Activated CD4-positive, alpha-beta T cell treated with anti-CD3 and anti-CD28 coated beads for 24 hours (primary cell): ENCODE measurements around the gene DGCR8.

Source experiments
- DNase-seq, 2 donors: peaks; one replicate each; pipeline ENCODE4 v3.0.0-alpha.2; 2020; ENCODE audit warnings: low read depth in 2 of 2

Gene DGCR8

DNA sequence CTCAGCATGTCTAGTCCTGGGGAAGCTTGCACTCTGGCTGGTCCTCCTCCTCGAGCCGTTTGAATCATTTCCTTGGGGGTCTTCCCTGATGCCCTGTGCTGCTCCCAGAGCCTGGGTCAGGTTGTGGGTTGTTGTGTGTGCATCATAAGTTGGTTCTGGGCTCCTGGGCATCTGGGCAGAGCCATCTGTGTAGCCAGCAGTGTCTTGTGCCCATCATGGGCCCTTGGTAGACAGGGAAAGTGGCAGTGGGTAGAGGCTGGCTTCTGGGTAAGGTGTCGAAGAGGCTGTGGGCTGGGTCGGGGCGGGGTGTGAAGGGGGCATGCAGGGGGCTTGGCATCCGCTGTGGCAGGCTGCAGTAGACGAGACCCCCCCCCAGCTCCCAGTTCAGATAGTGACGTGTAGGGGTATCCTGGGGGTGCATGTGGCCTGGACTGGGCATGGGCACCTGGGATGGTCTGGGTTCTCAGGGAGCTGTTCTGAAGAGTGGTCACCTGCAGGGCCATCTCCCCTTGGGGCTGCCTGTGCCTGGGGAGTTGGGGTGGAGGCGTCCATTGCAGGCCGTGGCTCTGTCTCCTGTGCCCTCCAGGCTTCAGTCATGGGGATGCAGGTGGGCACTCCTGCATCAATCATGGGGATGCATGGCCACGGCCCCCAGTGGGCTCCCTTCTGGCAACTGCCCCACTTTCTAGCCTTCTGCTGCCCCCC is 44.2 kb downstream of the DGCR8 start:
- no peak for DNase-seq

DNA sequence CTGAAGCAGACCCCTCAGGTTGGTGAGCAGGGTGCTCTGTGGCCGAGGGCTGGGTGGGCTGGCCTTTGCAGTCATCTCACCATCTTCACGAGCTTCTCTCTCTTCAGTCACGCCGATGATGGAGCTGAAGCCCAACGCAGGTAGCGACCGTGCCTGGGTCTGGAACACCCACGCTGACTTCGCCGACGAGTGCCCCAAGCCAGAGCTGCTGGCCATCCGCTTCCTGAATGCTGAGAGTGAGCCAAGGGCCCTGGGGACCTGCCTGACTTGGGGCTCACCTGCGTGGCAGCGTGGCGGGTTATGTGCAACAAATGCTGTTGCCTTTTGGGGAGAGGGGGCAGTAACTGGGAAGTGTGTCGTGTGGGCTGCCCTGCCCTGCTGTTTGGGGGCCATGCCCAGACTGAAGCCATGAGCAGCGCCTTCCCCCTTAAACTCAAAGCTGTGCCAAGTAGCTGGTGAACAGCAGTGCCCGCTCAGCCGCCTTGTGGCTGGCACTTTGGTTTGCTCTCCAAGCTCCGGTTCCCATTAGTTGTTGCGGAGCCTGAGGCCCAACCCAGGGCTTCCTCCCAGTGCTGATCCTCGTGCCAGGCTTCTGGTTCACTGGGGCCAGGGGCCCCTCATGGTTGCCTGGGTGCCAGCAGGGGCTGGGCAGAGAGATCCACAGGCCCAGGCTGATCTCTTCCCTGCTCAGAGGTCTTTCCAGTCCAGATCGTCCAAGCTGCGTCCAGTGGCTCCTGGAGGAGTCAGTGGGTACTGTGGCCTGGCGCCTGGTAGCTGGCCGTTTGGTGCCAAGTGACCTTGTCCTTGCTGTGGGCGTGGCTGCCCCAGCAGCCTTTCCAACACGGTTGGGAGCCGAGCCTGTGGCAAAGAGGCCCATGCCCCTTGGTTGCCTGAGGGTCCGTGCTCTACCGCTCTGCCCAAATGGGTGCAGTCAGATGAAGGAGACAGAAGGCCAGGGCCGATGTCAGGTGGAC is 45.4 kb downstream of the DGCR8 start:
- no peak for DNase-seq

DNA sequence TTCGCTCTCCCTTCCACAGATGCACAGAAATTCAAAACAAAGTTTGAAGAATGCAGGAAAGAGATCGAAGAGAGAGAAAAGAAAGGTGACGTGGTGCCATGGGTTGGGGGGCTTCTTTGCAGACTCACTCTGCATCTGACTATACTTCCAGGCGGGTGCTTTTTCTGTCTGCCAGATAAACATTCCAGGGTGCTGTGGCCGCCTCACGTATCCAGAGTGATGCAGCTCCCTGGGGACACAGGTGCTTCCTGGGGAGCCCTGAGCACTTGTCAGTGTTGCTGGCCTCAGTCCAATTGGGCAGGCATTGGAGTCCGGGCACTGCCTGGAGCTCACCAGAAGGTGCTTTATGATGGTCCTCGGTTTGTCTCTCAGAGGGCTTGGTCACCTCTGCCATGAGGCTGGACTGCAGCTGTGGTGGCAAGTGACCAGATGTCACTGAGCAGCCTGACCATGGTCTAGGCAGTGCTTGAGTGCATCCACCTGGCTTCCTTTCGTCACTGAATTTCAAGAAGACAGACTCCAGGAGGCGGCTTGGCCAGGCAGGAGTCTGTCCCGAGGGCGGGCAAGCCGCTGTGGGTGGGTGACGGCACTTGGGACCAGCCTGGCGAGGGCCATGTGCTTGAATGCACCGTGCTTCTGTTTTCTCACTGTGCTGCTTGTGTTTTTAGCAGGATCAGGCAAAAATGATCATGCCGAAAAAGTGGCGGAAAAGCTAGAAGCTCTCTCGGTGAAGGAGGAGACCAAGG is 46.4 kb downstream of the DGCR8 start:
- DNase-seq = no peak

DNA sequence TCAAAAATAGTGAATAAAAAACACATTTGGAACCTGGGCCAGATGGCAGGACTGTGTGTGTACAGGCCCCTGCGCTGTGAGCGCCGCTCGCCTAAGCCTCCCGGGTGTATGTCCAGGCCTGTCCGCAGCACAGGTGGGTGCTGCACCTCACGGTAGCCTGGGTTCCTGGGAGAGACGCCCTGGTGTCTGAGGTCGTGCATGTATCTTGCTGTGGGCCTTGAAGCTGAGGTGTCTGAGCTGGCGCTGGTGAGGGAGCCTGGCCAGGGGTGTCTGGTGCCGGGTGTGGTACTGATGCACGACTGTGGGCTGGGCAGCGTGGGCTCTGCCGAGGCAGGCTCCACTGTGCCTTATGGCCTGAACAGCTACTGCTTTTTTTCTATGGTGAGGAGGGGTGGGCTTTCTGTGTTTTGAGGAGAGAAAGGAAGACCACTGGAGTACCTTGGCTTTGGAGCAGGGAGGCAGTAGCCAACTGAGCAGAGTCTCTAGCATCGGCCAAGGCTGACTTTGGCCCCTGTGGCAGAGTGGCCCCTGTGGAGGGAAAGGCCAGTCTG is 47.4 kb downstream of the DGCR8 start:
- no peak for DNase-seq

DNA sequence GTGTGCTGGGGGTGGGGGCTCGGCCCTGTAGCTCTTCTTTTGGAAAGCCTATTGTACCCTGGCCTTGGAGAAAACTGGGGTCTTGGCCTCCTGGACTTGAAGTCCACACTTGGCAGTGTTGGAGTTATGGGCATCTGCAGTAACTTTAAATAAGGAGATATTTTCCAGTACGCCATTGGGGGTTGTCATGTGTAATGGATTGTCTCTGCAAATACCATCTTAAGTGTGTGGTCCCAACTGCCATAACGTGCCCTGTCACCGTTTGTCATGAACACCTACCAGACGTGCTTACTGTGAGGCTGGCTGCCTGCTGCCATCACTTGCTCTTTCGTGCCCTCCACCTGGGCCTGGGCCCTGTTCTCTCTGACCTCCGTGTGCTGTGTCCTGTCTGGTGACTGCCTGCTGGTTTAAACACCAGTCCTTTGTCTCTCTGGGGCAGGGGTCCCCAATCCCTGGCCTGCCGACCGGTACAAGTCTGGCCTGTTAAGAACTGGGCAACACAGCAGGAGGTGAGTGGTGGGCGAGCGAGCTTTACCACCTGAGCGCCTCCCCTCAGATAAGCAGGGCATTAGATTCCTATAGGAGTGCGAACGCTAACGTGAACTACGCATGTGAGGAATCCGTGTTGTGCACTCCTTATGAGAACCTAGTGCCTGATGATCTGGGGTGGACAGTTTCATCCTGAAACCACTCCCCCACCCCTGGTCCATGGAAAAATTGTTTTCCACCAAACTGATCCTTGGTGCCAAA is 48.0 kb downstream of the DGCR8 start:
- DNase-seq = no peak

DNA sequence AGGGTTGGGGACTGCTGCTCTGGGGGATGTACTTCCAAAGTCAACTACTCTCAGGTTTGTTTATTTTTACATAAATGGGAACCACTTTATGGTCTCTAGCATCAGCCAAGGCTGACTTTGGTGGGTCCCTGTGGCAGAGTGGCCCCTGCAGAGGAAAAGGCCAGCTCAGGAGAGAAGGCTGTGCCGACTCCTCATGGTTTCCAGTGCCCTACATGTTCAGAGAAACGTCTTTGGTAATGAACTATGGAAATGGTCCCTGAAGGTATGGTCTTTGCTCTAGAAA is 48.5 kb downstream of the DGCR8 start:
- no peak for DNase-seq

DNA sequence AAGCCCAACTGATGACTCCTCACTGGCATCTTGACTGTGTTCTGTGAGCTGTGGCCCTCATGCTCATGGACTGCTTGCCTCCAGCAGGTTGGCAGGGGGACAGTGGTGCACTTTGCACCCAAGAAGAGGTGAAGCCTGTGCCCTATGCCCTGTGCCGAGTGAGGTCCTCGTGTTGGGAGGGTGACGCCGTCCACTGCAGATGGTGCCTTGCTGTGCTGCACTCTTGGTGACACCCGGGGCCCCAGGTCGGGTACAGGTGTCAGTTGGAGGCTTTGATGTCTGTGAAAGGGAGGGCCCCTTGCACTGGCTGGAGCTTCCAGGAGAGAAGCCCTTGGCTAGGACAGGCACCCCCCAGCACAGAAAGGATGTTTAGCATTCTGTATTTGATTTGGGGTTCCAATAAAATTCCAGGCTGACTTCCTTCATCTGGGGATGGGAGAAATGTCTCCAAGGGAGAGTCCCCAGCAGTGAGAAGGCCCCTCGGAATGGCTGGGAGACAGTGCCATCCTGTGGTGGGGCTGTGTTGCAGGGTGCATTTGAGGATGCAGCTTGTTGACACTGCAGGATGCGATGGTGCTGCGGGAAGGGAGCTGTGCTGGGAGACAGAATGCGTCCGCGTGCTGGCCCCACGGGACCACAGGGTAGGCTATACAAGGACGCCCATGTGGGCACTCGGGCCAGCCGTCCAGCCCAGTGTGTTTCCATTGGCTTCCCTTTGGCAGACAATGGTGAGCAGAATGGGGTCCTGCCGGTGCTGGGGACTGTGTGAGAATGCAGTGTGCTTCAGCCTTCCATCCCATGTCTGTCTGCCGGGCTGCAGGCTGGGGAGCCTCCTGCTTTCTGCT is 49.1 kb downstream of the DGCR8 start:
- DNase-seq = peak in 1 of 2 donors; percentile 47

DNA sequence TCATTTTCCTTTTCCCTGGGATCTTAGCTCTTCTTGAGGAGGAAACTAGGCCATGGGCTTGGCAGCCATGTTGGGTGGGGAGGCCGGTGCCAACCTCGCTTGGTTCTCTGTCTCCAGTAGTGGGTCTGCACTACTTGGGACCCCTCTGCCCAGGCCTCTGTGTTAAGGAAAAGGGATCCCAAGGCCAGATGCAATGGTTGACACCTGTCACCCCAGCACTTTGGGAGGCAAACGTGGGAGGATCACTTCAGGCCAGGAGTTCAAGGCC is 49.6 kb downstream of the DGCR8 start:
- DNase-seq = no peak

DNA sequence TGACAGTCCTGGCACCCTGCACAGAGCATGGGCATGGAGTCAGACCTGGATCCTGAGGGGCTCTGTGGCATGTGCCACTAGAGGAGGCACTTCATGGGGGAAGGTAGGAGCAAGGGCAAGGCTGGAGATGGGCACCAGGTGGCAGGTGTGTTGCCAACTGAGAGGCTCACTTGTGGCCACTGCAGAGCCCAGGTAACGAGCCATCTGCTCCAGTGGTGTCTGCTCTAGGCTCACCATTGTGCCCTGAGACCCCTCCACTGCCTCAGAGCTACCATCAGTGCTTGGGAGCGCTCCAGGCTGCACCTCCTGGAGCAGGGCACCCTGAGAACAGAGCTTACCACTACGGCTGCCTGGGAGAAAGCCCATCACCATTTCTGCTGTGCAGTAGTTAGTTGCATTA is 50.3 kb downstream of the DGCR8 start:
- DNase-seq = no peak

DNA sequence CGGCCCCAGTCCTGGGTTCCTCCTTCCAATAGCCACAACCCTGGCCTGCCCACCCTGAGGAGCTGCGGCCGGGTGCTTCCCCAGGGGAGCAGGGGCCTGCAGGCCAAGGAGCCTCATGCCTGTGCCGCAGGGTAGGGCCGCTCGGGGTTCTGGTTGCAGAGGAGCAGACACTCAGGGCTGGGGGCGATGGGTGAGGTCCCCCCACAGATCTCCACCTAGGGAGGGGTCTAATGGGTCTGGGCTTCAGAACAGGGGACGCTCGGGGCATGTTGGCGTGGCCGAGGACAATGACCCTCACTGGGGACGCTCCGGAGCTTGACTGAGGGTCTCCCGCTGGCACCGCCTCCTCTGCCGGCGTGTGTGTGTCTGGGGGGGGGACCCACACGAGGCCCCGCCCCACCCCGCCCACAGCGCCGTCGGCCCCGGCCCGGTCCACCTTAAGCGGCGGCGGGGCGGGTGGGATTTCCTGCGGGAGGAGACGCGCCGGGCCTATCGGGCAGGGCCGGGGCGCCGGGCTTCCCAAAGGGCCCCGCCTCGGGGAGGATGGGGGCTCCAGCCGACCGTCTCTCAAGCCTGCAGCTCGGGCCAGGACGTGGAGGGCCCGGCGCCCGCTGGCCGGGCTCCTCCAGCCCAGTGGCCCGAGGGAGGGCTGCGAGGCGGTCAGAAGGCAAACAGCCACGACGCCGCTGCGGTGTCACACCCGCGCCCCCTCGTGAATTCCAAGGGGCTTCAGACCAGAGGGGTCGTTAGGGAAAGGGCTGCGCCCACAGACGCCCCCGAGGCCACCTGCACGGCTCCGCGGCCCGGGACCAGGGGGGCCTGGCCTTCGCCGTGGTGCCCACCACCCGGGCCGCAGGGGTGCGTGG is 50.9 kb downstream of the DGCR8 start:
- peak; percentile 70 to 73 for DNase-seq

DNA sequence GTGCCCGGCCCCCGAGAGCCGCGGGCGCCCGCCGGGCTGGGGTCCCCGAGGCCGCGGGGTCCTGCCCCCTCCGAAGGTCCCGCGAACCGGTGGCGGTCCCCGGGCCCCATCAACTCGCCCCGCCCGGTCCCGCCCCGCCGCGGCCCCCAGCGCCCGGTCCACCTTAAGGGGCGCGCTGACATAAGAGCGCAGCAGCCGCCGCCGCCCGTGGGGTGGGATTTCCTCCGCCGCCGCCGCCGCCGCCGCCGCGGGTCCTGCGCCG is 51.5 kb downstream of the DGCR8 start, which contains the start of gene ZDHHC8:
Gene ZDHHC8, plus strand, starts transcription at position 208 of the 262 bp plus-strand sequence. CDS start 144 bp downstream, outside the sequence.
- peak in 1 of 2 donors; percentile 48 for DNase-seq

DNA sequence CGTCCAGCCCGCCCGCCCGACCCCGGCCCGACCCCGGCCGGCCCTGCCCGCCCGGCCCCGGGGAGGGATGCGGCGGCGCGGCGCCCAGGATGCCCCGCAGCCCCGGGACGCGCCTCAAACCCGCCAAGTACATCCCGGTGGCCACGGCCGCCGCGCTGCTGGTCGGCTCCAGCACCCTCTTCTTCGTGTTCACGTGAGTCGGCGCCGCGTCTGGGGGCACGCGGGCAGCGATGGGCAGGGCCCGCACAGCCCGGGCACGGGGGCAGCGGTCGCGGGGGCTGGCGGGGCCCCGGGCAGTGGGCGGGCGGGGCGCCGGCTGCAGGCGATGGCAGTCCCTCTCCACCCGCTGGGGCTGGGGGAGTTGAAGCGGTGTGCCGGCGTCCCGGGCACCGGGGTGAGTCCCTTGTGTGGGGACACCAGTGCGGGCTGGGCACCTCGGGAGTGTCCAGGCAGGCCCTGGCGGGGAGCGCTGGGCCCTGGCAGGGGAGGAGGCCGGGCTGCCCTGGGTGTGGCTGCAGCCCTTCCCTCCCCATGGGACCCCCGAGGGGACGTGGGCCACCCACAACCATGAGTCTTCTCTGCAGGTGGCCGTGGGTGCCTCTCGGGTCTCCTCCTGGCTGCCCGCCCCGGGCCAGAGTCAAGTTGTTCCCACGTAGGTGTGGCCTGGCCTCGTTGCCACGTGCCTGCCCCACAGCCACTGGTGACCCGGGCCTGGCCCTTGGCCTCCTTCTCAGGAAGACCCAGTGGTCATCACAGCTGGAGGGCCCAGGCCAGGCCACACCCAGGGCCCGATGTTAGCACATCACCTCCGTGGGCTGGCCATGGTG is 52.0 kb downstream of the DGCR8 start:
- no peak for DNase-seq

DNA sequence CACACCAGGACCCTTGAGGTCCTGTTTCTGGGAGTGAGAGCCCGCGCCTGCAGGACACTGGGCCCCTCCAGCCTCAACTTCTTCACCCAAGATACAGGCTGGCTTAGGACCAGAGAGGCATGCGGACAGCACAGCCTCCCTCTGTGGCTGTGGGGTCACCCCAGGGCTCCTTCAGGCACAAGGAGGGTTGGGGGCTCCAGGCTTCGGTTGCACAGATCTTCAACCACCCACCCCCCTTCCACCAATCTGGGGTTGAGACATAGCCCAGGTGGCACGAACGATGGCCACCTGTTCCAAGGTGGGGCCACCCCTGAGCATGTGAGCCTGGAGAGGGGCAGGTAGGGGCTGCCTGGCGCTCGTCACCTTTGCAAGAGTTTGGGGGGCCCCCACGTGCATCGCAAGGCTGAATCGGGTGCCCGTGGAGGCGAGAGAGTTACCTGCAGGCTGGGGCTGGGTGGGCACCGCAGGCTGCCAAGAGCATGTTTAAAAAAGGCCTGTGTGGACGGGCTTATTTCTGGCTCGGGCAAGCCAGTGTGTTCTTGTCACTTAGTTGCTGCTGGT is 52.7 kb downstream of the DGCR8 start:
- no peak for DNase-seq

DNA sequence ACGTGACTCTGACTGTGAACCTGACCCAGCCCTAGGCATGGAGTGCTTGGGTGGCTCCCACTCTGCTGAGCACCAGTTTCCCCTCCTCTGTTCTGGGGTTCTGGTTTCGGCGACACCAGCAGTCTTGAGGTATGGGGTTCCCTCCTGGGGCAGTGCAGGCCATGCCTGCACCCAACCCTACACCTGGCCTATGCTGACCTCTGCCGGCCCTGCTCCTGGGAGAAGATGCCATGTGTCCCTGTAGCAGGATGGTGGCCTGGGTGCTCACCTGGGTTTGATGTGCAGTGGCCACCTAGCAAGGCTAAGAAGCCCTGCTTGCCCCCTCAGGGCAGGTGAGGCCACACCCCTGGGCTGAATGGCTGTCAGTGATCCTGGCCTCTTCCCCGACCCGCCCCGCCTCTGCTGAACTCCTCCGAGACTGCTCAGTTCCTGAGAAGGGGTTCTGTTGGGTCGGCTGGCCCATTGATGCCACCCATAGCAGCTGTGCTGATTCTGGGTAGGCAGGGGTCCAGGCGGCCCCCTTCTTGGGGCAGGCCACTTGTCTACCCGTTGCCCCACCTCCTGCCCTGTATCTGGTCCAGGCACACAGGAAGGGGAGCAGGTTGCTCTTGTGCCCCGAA is 54.0 kb downstream of the DGCR8 start:
- DNase-seq = no peak

DNA sequence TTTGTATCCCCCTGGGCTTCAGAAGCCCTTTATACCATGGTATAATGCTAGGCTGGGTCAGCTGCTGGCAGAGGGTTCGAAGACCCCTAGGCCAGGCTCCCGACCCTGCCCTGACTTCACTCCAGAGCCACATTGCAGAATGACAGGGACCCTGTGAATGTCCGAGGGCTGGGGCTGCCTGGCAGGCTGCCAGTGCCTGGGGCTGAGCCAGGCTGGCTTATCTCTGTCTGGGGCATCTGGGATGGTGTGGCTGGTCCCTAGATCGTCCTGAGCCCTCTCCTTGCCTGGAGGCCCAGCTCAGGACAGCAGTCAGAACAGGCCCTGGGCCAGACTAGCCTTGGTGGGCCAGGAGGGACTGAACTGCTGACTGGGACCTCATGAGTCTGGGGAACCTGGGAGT is 55.2 kb downstream of the DGCR8 start:
- no peak for DNase-seq

DNA sequence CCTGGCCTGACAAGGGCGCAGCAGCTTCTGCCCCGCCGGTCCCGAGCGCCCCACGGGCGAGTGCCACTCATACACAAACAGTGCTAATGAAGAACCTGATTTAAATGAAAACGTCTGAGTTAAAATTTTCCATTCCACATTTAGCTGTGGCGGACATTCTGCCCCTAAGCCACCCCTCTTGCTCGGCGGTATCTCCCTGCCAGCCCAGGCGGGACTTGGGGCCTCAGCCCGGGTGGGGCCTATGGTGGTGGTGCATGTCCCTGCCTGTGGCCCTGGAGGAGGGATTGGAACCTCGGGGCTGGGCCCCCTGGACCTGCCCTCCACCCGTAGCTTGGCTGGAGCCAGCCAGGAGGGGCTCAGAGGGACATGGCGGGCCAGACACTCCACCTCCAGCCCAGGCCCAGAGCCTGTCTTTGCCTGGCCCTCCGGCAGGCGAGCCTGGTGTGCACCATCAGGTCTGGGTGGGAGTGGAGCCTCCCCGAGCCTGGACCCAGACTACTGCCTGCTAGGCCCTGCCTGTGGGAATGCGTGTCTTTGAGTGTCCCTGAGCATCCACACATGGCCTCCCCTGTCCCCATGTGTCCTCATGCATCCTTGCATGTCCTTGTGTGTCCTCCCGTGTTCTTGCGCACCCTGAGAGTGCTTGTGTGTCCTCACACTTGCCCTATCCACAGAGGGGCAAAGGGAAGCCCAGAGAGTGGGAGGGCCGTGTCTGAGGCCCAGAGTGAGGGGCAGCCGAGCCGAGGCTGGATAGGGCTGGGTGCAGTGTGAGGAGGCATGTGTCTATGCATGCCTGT is 56.0 kb downstream of the DGCR8 start:
- no peak for DNase-seq

DNA sequence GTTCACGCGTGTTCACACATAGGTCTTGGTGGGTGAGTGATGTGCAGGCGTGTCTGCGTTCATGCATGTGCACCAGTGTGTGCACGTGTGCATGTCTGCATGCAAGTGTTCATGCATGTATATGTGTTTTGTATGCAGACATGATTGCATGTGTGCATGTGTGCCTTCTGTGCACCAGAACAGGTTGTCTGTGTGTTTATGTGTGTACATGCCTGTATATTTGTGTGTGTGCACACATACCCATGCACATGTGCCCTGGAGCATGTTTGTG is 56.5 kb downstream of the DGCR8 start:
- no peak for DNase-seq

DNA sequence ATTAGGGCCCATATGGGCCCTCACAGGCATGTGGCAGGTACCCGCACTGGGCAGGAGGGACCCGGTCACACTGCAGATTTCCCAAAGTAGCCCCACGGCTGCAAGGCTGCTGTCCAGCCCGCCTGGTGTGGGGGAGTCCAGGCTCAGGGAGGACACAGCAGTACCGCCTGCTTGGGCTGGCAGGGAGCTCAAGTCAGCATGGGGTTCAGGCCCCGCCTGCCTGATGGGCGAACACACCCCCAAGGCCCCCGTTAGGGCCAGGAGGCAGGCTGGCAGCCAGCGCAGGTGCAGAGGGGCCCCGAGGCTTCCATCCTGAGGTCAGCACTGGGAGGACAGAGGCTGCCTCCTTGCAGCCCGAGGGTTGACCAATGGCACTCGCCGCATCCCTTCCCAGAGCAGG is 57.1 kb downstream of the DGCR8 start:
- DNase-seq = no peak
